ENCODE measurements around the gene WDFY3. TPM values are rescaled to one million over a fixed set of nuclear protein-coding genes. Genes with fewer than 3 reads are reported as not detected.
"Not testable (repeated sequence)": the region's sequence is repeated elsewhere in the genome, so short reads cannot be mapped to it uniquely, and the experiment has no call there.

WDFY3 gene
- total and polyA plus RNA-seq, 7 donors: 4.8 to 85.7 (median 50.5) TPM

- no peak for DNase-seq
- WGBS, 2 donors: 92% methylated on average over 1 of the region's 1 CpG
- Histone ChIP-seq H3K27me3 (no peaks in the 10 kb centered on the region), H3K4me1 (peaks cover 0 to 9% (median 3%) of the 10 kb centered on the region in 4 donors), H3K36me3 (peaks cover 0 to 44% (median 7%) of the 10 kb centered on the region in 4 donors), H3K9me3 (no peaks in the 10 kb centered on the region), H3K4me3 (no peak overlapping the region), H3K27ac (no peak overlapping the region)
- TF ChIP-seq CTCF (IDR thresholded peaks at IDR 0.05) (no peak), EP300 (IDR thresholded peaks at IDR 0.05) (no peak), POLR2A (IDR thresholded peaks at IDR 0.05) (no peak), POLR2AphosphoS5 (IDR thresholded peaks at IDR 0.05) (no peak)
- intact Hi-C loops (cut with DNase I): no loop called here
Observed at GRCh38 chr4:84669201-84669600, 297.3 kb downstream of the WDFY3 start.

- WGBS, 2 donors: 85 to 94% methylated on average over 1 of the region's 1 CpG
- TF ChIP-seq EP300 (IDR thresholded peaks at IDR 0.05) (no peak), POLR2AphosphoS5 (IDR thresholded peaks at IDR 0.05) (no peak), CTCF (IDR thresholded peaks at IDR 0.05) (no peak), POLR2A (IDR thresholded peaks at IDR 0.05) (no peak)
- Histone ChIP-seq H3K4me3 (no peak overlapping the region), H3K27me3 (no peaks in the 10 kb centered on the region), H3K36me3 (peaks cover 0 to 27% (median 0%) of the 10 kb centered on the region in 4 donors), H3K9me3 (no peaks in the 10 kb centered on the region), H3K4me1 (no peaks in the 10 kb centered on the region), H3K27ac (no peak overlapping the region)
- no peak for DNase-seq
- intact Hi-C loops (cut with DNase I): no loop called here
Observed at GRCh38 chr4:84666439-84666838, 300.1 kb downstream of the WDFY3 start.

- H3K9me3 ChIP-seq; H3K4me3 ChIP-seq; DNase-seq; H3K27me3 ChIP-seq; intact Hi-C loops (cut with DNase I); H3K27ac ChIP-seq; H3K4me1 ChIP-seq: not testable (repeated sequence)
- H3K36me3 ChIP-seq: peaks cover 0 to 12% (median 0%) of the 10 kb centered on the region in 4 donors
- 97 to 98% methylated on average over 19 of the region's 19 CpGs for WGBS, 2 donors
Observed at GRCh38 chr4:84664767-84665166, 301.7 kb downstream of the WDFY3 start.

GRCh38 chr4:84661191-84661939 lies 305.1 kb downstream of the WDFY3 start:
- H3K27ac ChIP-seq: no peak overlapping the region
- H3K9me3 ChIP-seq: peaks cover 0 to 4% (median 0%) of the 10 kb centered on the region in 4 donors
- no peak overlapping the region for H3K4me3 ChIP-seq
- intact Hi-C loops (cut with DNase I): no loop called here
- DNase-seq: no peak
- TF ChIP-seq POLR2A (IDR thresholded peaks at IDR 0.05) (no peak), POLR2AphosphoS5 (IDR thresholded peaks at IDR 0.05) (no peak), EP300 (IDR thresholded peaks at IDR 0.05) (no peak), CTCF (IDR thresholded peaks at IDR 0.05) (no peak)
- WGBS, 2 donors: 22 to 65% methylated on average over 4 of the region's 4 CpGs
- H3K36me3 ChIP-seq: no peaks in the 10 kb centered on the region
- H3K4me1 ChIP-seq: no peaks in the 10 kb centered on the region
- H3K27me3 ChIP-seq: no peaks in the 10 kb centered on the region

GRCh38 chr4:84660606-84661005 lies 305.9 kb downstream of the WDFY3 start:
- Histone ChIP-seq H3K4me3 (no peak overlapping the region), H3K27me3 (no peaks in the 10 kb centered on the region), H3K36me3 (no peaks in the 10 kb centered on the region), H3K9me3 (peaks cover 0 to 4% (median 0%) of the 10 kb centered on the region in 4 donors), H3K4me1 (no peaks in the 10 kb centered on the region), H3K27ac (no peak overlapping the region)
- TF ChIP-seq POLR2A (IDR thresholded peaks at IDR 0.05) (no peak), CTCF (IDR thresholded peaks at IDR 0.05) (no peak), POLR2AphosphoS5 (IDR thresholded peaks at IDR 0.05) (no peak), EP300 (IDR thresholded peaks at IDR 0.05) (no peak)
- intact Hi-C loops (cut with DNase I): no loop called here
- whole genome bisulfite sequencing, 2 donors: 84 to 94% methylated on average over 3 of the region's 3 CpGs
- DNase-seq: no peak

Data from sigmoid colon (tissue), 7 donors.